ENCODE data around the gene DBNDD2. TPM values are rescaled to one million over a fixed set of nuclear protein-coding genes. Genes with fewer than 3 reads are reported as not detected.

The DBNDD2 gene
- total RNA-seq, 6 experiments from 2014 or later: 2.3 to 5.3 (median 3.3) TPM

- no peak overlapping the region for H3K4me3 ChIP-seq
- no peaks in the 10 kb centered on the region for H3K27me3 ChIP-seq
- intact Hi-C loops (cut with DNase I): no loop called here
- ATAC-seq: no peak
- no peak overlapping the region for H3K27ac ChIP-seq
- H3K4me1 ChIP-seq: no peaks in the 10 kb centered on the region
- no peaks in the 10 kb centered on the region for H3K36me3 ChIP-seq
- H3K9me3 ChIP-seq: no peaks in the 10 kb centered on the region
- no peak for DNase-seq
- no peak for TF ChIP-seq POLR2A (IDR thresholded peaks at IDR 0.05)
- TF ChIP-seq, protein P1, sequence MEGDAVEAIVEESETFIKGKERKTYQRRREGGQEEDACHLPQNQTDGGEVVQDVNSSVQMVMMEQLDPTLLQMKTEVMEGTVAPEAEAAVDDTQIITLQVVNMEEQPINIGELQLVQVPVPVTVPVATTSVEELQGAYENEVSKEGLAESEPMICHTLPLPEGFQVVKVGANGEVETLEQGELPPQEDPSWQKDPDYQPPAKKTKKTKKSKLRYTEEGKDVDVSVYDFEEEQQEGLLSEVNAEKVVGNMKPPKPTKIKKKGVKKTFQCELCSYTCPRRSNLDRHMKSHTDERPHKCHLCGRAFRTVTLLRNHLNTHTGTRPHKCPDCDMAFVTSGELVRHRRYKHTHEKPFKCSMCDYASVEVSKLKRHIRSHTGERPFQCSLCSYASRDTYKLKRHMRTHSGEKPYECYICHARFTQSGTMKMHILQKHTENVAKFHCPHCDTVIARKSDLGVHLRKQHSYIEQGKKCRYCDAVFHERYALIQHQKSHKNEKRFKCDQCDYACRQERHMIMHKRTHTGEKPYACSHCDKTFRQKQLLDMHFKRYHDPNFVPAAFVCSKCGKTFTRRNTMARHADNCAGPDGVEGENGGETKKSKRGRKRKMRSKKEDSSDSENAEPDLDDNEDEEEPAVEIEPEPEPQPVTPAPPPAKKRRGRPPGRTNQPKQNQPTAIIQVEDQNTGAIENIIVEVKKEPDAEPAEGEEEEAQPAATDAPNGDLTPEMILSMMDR (IDR thresholded peaks at IDR 0.05): no peak
- 81% methylated on average over 2 of the region's 2 CpGs for WGBS (ENCODE audit: insufficient coverage, low coverage, low lambda C conversion rate, missing lambda C conversion rate)
These were observed 17.2 kb upstream of the DBNDD2 start for GRCh38 chr20:45390931-45391330.

DNA sequence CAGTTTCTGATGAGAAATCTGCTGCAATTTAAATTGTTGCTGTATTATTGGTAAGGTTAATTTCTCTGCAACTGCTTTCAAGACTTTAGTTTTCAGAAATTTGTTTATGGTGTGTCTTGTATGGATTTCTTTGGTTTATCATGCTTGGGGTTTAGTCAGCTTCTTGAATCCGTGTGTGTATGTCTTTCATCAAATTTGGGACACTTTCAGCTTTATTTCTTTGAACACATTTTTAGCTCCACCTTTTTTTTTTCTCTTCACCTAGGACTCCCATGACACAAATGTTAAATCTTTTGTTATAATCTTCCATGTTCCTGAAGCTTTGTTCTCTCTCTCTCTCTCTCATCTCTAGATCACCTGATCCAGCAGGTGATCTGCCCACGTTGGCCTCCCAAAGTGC lies 16.5 kb upstream of the DBNDD2 start:
- DNase-seq (no peak), ATAC-seq (no peak)
- Histone ChIP-seq H3K4me3 (no peak overlapping the region), H3K36me3 (no peaks in the 10 kb centered on the region), H3K4me1 (no peaks in the 10 kb centered on the region), H3K27ac (no peak overlapping the region), H3K9me3 (no peaks in the 10 kb centered on the region), H3K27me3 (no peaks in the 10 kb centered on the region)
- TF ChIP-seq, protein P1 (IDR thresholded peaks at IDR 0.05): no peak
- no peak for TF ChIP-seq POLR2A (IDR thresholded peaks at IDR 0.05)
- WGBS (ENCODE audit: insufficient coverage, low coverage, low lambda C conversion rate, missing lambda C conversion rate): 60% methylated on average over 2 of the region's 2 CpGs
- intact Hi-C loops (cut with DNase I): no loop called here

DNA sequence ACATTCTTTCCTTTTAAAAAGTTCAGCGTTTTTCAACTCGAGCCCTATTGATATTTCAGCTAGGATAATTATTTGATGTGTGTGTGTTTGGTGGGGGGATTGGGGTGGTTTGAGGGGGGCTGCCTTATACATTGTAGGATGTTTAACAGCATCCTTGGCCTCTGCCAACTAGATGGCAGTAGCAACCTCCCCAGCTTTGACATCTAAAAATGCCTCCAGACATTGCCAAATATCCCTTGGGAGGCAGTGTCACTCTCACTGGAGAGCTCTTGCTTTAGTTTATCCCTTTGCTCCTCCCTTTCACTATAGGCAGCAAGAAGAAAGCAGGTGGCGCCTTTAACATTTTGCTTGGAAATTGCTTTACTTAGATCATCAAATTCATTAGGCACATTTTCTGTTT lies 15.4 kb upstream of the DBNDD2 start:
- H3K9me3 ChIP-seq: no peaks in the 10 kb centered on the region
- H3K4me1 ChIP-seq: no peaks in the 10 kb centered on the region
- WGBS (ENCODE audit: insufficient coverage, low coverage, low lambda C conversion rate, missing lambda C conversion rate): 67% methylated on average over 3 of the region's 3 CpGs
- no peak overlapping the region for H3K4me3 ChIP-seq
- TF ChIP-seq, protein P1 (IDR thresholded peaks at IDR 0.05): no peak
- TF ChIP-seq POLR2A (IDR thresholded peaks at IDR 0.05): no peak
- no peaks in the 10 kb centered on the region for H3K27me3 ChIP-seq
- intact Hi-C loops (cut with DNase I): no loop called here
- no peak overlapping the region for H3K27ac ChIP-seq
- H3K36me3 ChIP-seq: no peaks in the 10 kb centered on the region
- no peak for ATAC-seq
- DNase-seq: no peak

- no peak for TF ChIP-seq POLR2A (IDR thresholded peaks at IDR 0.05)
- TF ChIP-seq, protein P1 (IDR thresholded peaks at IDR 0.05): no peak
- Histone ChIP-seq H3K4me1 (no peaks in the 10 kb centered on the region), H3K27me3 (no peaks in the 10 kb centered on the region), H3K27ac (no peak overlapping the region), H3K4me3 (no peak overlapping the region), H3K36me3 (no peaks in the 10 kb centered on the region), H3K9me3 (no peaks in the 10 kb centered on the region)
- no peak for DNase-seq
- no peak for ATAC-seq
- intact Hi-C loops (cut with DNase I): no loop called here
- 86% methylated on average over 5 of the region's 21 CpGs for WGBS (ENCODE audit: insufficient coverage, low coverage, low lambda C conversion rate, missing lambda C conversion rate)
These were observed 13.6 kb upstream of the DBNDD2 start for GRCh38 chr20:45394221-45395113.
